Mesothelial cell of epicardium (in vitro differentiated cells): ENCODE data around the gene NDUFS3. TPM values are rescaled to one million over a fixed set of nuclear protein-coding genes. Genes with fewer than 3 reads are reported as not detected.

Source experiments
- DNase-seq, 2 experiments: peaks; one replicate each; pipeline ENCODE4 v3.0.0; 2021; ENCODE audit warnings: low spot score in 2 of 2; ENCODE audit not compliant: unreplicated experiment in 2 of 2
- H3K27ac Mint-ChIP-seq: 2 replicates; pipeline ENCODE4 v1.8.0; 2021; ENCODE audit warnings: mixed read lengths
- H3K27me3 Mint-ChIP-seq: 2 replicates; pipeline ENCODE4 v1.8.0; 2021; ENCODE audit warnings: low read depth, mixed read lengths
- H3K36me3 Mint-ChIP-seq: 2 replicates; pipeline ENCODE4 v1.8.0; 2021; ENCODE audit warnings: mixed read lengths
- H3K4me1 Mint-ChIP-seq: 2 replicates; pipeline ENCODE4 v1.8.0; 2021; ENCODE audit warnings: mixed read lengths
- H3K4me3 Mint-ChIP-seq: 2 replicates; pipeline ENCODE4 v1.8.0; 2021; ENCODE audit warnings: mild to moderate bottlenecking, moderate library complexity, mixed read lengths
- H3K9me3 Mint-ChIP-seq: 2 replicates; pipeline ENCODE4 v1.8.0; 2021; ENCODE audit warnings: mixed read lengths
- total RNA-seq: library from RNA; stranded (reverse); gene quantifications from 3 replicates; pipeline ENCODE4 v1.2.1, GENCODE V29; 2021
- TF ChIP-seq, protein P1 (sequence below): fragments of 200-600 bp; sonication (generic); IDR thresholded peaks from one replicate; pipeline ENCODE4 v1.5.0; 2021; ENCODE audit warnings: antibody characterized with exemption; ENCODE audit not compliant: unreplicated experiment

The NDUFS3 gene
- total RNA-seq, 1 donor from 2014 or later = 96.5 TPM

GRCh38 chr11:47586098-47586855, 7.4 kb downstream of the NDUFS3 start, which contains the start of gene FAM180B:
Gene FAM180B, plus strand, starts transcription at chr11:47586678. Its CDS starts 91 bp downstream, at chr11:47586769.
- H3K27ac Mint-ChIP-seq = no peak within 1 kb of the TSS
- no peaks in the 10 kb centered on the region for H3K27me3 Mint-ChIP-seq
- H3K4me3 Mint-ChIP-seq = no peak within 1 kb of the TSS
- peaks cover 14% of the 10 kb centered on the region for H3K36me3 Mint-ChIP-seq
- H3K9me3 Mint-ChIP-seq = no peaks in the 10 kb centered on the region
- no peaks in the 10 kb centered on the region for H3K4me1 Mint-ChIP-seq
- TF ChIP-seq, protein P1, sequence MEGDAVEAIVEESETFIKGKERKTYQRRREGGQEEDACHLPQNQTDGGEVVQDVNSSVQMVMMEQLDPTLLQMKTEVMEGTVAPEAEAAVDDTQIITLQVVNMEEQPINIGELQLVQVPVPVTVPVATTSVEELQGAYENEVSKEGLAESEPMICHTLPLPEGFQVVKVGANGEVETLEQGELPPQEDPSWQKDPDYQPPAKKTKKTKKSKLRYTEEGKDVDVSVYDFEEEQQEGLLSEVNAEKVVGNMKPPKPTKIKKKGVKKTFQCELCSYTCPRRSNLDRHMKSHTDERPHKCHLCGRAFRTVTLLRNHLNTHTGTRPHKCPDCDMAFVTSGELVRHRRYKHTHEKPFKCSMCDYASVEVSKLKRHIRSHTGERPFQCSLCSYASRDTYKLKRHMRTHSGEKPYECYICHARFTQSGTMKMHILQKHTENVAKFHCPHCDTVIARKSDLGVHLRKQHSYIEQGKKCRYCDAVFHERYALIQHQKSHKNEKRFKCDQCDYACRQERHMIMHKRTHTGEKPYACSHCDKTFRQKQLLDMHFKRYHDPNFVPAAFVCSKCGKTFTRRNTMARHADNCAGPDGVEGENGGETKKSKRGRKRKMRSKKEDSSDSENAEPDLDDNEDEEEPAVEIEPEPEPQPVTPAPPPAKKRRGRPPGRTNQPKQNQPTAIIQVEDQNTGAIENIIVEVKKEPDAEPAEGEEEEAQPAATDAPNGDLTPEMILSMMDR = no peak
- no peak for DNase-seq

DNA sequence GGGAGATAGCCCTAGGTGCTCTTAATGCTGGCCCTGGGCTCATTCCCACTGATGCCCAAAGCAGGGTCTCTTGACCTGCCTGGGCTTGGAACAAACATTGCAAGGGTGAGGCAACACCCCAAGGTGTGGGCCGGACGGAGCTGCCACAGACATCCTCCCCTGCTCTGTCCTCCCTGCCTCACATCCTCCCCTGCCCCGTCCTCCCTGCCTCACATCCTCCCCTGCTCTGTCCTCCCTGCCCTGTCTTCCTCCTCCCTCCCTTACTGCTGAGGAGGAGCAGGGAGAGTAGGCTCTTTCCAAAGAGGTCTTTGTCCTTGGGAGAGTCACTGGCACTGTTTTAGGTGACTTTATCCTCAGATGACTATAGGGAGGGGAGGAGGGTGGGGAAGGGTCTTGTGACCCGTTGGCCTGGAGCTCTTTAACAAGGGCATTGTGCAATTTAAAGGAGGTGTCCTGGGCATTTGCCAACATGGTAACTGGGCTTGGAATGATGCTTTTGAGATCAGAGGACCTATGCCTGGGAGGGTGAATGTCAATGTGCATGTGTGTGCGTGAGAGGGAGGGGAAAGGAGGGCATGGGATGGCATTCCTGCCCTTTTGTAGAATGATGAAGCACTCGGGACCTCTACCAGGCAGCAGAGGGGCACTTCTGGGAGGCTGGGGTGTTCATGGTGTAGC, 8.3 kb downstream of the NDUFS3 start:
- H3K9me3 Mint-ChIP-seq = no peaks in the 10 kb centered on the region
- TF ChIP-seq, protein P1 = no peak
- H3K4me3 Mint-ChIP-seq = no peak overlapping the region
- H3K27ac Mint-ChIP-seq = no peak overlapping the region
- no peak for DNase-seq
- H3K36me3 Mint-ChIP-seq = peaks cover 13% of the 10 kb centered on the region
- no peaks in the 10 kb centered on the region for H3K4me1 Mint-ChIP-seq
- H3K27me3 Mint-ChIP-seq = peaks cover 6% of the 10 kb centered on the region

DNA sequence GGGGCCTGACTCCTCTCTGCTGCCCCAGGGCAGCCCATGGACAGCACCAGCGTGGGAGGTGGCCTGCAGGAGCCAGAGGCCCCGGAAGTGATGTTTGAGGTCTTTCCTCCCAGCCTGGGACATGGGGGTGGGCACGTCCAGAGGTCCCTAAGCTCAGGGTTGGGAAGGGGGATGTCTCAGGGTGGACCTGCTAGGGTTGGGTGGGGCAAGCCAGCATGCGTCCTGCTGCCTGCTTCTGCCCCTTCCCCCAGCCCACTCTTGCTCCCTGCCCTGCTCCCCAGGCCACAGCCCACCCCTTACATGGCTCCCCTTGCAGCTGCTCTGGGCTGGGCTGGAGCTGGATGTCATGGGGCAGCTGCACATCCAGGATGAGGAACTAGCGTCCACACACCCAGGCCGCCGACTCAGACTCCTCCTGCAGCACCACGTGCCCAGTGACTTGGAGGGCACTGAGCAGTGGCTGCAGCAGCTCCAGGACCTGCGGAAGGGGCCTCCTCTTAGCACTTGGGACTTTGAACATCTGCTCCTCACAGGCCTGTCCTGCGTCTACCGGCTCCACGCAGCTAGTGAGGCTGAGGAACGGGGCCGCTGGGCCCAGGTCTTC, 9.0 kb downstream of the NDUFS3 start:
- DNase-seq = no peak
- Mint-ChIP-seq H3K27ac (no peak overlapping the region), H3K4me3 (no peak overlapping the region), H3K27me3 (peaks cover 12% of the 10 kb centered on the region), H3K36me3 (peaks cover 10% of the 10 kb centered on the region), H3K4me1 (no peaks in the 10 kb centered on the region), H3K9me3 (no peaks in the 10 kb centered on the region)
- TF ChIP-seq, protein P1 = no peak

DNA sequence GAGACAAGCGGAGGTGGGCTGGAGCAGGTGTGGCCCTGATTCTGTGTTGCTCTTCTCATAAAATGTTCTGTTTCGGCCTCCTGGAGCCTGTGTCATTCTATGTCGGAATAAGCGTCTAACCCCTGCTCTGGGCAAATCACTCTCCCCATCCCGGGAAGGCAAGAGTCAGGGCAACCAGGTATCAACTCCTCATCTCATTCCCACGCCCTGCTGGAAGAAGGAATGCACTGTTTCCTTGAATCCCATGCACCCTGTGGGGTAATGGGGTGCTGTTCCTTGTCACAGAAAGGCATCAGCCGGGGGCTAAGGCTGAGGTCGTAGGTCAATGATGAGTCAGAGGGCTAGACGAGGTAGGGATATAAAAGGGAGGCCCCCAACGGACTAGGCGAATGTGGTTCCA, 10.2 kb downstream of the NDUFS3 start:
- Mint-ChIP-seq H3K27ac (no peak overlapping the region), H3K4me3 (no peak overlapping the region), H3K36me3 (peaks cover 4% of the 10 kb centered on the region), H3K9me3 (no peaks in the 10 kb centered on the region), H3K27me3 (peaks cover 24% of the 10 kb centered on the region), H3K4me1 (peaks cover 7% of the 10 kb centered on the region)
- no peak for DNase-seq
- TF ChIP-seq, protein P1 = no peak

GRCh38 chr11:47589584-47589976, 10.7 kb downstream of the NDUFS3 start:
- Mint-ChIP-seq H3K4me3 (no peak overlapping the region), H3K9me3 (no peaks in the 10 kb centered on the region), H3K27me3 (peaks cover 28% of the 10 kb centered on the region), H3K4me1 (peaks cover 10% of the 10 kb centered on the region), H3K36me3 (no peaks in the 10 kb centered on the region), H3K27ac (no peak overlapping the region)
- TF ChIP-seq, protein P1 = no peak
- no peak for DNase-seq
